GM19438 (cell line): ENCODE measurements around the gene PHLDB2.

ENCODE experiments used
- ATAC-seq: cut with Tn5 transposase; IDR thresholded peaks from one replicate; pipeline ENCODE4 v1.9.1; 2021; ENCODE audit warnings: low read depth; ENCODE audit not compliant: unreplicated experiment

Gene PHLDB2

DNA sequence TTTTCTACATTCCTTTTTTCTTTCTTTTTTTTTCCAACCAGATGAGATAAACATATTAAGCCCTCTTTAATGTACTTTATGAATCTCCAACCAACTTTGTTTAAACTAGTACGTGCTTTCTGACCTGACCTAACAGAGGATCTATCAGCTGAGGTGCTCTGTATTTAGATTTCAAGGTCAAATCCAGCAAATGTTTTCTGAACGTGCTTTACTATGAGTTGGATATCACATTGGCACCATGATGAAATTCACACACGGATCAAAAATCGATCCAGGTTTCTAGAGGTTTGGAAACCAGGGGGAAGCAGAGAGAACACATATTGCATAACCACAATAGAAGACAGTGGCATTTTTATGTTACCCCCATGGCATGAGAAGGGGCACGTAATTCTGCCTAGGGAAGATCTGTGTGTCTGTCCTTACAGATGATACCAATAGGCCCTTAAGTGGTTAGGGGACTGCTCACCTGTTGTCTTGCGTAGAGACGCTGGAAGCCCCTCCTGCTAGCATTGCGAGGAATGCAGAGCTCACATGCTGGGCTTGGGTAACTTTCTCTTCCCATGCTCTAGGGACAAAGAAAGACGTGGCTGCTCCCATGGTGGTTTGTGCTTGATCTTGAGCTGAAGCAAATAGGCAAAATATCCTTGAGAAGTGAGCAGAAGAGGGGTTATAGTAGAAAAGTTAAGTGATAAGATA lies 60.5 kb downstream of the PHLDB2 start:
- ATAC-seq: no peak

DNA sequence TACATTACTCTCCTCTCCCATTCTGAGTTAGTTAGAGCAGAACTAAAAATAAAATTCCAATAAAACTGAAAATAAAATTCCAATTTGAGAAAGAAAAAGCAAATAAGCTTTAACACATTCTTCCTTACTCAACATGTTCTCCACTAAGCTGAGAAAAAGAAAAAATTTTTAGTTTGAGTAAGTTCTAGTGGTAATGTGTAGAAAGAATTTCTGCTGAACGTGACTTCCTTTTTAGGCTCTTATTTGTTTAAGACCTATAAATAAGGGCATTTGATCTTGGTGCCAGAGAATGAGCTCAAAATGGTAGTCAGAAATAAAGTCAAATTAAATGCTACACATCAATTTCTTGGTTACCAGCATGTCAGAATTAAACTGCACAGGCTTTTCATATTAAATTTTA lies 62.1 kb downstream of the PHLDB2 start:
- no peak for ATAC-seq

GRCh38 chr3:111923095-111923771 lies 64.2 kb downstream of the PHLDB2 start:
- no peak for ATAC-seq

DNA sequence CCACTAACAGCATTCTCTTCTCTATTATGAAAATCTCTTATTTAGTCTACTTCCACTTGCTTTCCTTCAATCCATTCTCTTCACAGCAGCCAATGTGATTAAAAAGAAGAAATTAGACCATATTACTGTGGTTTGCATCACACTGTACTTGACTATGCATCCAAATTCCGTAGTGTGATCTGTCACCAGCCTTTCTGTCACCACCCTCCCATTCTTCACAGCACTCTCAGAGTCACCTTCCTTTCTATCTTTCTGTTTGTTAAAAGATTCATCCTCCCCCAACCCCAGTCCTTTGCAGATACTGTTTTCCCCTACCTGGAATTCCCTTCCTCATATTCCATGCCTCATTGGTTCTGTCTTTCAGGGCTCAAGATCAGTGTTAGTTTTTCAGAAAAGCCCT lies 64.7 kb downstream of the PHLDB2 start:
- no peak for ATAC-seq

DNA sequence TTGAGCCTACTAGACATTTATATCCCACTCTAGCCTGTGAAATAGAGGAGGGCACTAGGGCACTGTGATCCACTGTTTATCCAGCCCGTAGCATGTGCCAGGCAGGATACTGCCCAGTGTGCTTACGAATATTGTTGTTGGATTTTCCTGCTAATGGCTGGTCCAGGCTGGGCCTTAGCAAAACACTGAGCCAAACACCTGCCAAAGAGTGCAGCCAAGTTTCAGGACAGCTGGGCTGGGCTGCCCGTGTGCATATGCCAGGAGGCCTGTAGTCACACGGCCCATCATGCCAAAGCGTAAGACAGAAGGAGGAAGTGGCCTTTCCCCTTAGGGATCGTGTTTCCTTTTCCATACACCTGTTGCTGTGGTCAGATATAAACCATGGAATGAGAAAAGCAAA lies 65.2 kb downstream of the PHLDB2 start:
- no peak for ATAC-seq

DNA sequence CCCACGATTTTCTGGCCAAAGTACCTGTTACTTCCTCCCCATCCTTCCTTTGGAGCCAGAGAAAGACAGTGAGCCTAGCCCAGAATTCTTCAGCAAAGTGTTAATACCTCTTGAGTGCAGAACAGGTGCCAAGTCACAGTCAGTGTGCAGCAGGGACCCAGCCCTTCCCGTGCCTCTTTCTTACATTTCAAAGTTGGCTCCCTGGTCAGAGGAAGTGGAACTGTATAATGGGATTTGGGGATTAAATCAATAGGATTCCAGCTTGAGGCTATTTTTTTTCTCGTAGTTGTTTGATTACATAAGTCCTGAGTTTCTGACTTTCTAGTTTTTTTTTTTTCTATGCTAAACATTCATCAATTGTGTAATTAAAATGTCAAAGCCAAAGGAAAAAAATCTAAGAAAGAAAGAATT lies 67.2 kb downstream of the PHLDB2 start:
- no peak for ATAC-seq

DNA sequence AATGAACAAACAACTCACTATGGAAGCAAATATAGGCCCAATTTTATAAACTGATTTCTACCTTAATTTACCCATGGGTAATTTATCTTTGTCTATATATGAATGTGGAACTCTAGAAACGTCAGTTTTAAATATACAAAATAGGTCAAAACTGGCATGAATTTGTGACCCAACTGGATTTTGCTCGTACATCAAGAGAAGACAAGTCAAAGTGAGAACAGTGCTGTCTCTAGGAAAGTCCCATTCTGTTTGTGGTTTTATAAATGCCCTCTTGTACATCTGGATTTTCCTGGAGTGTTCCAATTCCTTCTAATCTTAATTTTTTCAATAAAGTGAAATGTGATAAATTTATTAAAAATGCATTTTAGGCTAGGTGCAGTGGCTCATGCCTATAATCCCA lies 69.5 kb downstream of the PHLDB2 start:
- ATAC-seq: no peak

GRCh38 chr3:111929484-111929883 lies 70.4 kb downstream of the PHLDB2 start:
- ATAC-seq: no peak

DNA sequence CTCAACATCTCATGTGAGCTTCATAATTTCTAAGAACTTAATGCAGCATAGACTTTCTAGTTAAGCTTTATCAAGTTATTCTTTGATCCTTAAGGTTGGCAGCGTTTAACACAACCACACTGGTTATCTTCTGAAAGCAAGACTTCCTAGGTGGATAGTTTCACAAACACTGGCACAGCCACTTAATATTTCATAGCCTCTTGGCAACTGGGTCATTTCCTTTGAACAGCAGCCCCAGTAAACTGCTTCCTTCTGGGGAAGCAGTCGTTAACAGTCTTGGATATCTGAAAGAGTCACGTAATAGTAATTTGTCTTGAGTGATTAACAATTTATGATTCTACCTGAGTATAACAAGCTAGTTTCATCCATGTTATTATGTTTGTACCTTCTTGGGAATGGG lies 73.9 kb downstream of the PHLDB2 start:
- ATAC-seq: no peak

GRCh38 chr3:111936191-111936841 lies 77.3 kb downstream of the PHLDB2 start:
- ATAC-seq: no peak

GRCh38 chr3:111936967-111937366 lies 77.9 kb downstream of the PHLDB2 start:
- no peak for ATAC-seq

- ATAC-seq: no peak
Observed at GRCh38 chr3:111937871-111938270, 78.8 kb downstream of the PHLDB2 start.

DNA sequence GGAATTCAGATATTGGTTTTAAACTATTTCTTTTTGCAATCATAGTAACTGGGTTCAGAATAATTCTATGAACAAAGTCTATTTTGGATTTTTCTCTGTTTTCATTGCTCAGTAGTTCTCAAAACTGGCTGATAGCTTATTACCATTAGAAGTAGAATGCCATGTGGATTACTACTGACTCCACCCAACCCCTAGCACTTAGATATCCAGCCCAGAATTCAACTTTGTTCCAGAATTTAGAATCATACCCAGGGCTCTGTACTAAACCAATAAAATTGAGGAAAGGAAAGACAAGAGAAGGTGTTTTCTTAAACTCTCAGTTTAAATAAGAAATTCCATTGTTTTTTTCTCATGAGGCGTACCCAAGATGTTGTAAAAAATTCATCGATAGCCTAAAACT lies 80.8 kb downstream of the PHLDB2 start:
- no peak for ATAC-seq

DNA sequence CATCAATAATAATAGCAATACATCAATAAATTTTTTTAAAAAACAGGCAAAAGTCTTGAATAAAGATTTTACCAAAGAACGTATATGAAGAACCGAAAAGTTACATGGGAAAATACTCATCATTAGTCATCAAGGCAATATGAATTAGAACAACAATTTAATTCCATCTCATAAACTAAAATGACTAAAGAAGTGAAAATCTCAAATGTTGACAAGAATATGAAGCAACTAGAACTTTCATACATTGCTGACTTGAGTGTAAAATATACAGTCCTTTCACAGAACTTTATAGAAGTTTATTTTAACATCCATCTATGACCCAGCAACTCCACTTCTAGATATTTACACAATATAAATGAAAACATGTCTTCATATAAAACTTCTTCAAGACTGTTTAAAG lies 84.5 kb downstream of the PHLDB2 start:
- no peak for ATAC-seq

GRCh38 chr3:111944372-111944771 lies 85.3 kb downstream of the PHLDB2 start:
- no peak for ATAC-seq

DNA sequence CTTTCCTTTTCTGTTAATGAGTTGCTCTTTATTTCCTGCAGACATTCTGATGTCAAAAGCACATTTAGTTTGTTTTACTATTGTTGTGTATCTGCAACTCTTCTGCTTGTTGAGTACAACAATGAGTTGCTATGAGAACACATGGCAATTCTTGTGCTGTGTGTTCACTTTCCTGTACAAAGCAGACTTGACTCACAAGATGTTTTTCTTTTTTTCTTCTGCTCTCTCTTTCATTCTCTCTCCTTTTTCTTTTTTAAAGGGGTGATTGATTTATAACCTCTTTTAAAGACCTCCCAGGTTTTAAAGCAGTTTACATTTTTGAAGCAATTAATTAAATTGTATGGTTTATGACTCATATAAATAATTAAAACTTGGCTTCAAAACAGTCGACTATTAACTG lies 88.2 kb downstream of the PHLDB2 start:
- ATAC-seq: no peak

DNA sequence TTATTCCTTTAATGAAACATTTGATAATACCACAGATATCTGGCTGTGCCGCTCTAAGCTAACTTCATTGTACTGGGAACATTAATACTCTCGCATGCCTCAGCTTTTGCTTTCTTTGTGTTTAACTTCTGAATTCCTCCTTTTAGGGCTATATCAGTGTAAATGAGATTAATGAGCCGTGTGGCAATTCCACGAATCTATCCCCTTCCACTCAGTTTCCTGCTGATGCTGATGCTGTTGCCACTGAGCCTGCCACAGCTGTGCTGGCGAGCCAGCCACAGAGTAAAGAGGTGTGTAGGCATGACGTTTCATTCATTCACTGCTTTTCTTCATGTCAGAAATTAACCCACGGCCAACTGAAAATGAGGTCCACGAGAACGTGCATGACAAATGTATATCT lies 89.7 kb downstream of the PHLDB2 start:
- no peak for ATAC-seq

GRCh38 chr3:111949712-111950111 lies 90.6 kb downstream of the PHLDB2 start:
- ATAC-seq: no peak

GRCh38 chr3:111951032-111951431 lies 92.0 kb downstream of the PHLDB2 start:
- no peak for ATAC-seq

GRCh38 chr3:111952086-111952485 lies 93.0 kb downstream of the PHLDB2 start:
- no peak for ATAC-seq

GRCh38 chr3:111952866-111953450 lies 93.9 kb downstream of the PHLDB2 start:
- ATAC-seq: no peak
